GM19468 (cell line): ENCODE data around the gene PNP.
"Not testable (repeated sequence)": the region's sequence is repeated elsewhere in the genome, so short reads cannot be mapped to it uniquely, and the experiment has no call there.

Experiments
- ATAC-seq: cut with Tn5 transposase; IDR thresholded peaks from one replicate; pipeline ENCODE4 v1.9.1; 2021; ENCODE audit warnings: mild to moderate bottlenecking, moderate library complexity, moderate number of reproducible peaks; ENCODE audit not compliant: unreplicated experiment; ENCODE audit errors: extremely low read depth

PNP gene

DNA sequence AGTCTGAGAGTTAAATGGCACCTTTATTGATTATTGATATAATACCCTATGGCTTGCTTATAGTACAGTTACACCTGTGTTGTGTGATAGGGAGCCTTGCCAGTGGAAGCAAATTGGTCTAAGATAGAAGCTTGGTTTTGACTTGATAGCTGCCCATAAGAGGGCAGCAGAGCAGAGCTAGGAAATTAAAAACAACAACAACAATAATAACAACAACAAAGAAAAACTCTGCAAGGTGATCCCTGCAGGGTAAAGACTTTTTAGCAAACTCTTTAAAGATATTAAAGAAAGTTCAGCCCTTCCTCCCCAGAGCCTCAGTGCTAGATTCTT is 18.2 kb downstream of the PNP start:
- ATAC-seq: no peak

DNA sequence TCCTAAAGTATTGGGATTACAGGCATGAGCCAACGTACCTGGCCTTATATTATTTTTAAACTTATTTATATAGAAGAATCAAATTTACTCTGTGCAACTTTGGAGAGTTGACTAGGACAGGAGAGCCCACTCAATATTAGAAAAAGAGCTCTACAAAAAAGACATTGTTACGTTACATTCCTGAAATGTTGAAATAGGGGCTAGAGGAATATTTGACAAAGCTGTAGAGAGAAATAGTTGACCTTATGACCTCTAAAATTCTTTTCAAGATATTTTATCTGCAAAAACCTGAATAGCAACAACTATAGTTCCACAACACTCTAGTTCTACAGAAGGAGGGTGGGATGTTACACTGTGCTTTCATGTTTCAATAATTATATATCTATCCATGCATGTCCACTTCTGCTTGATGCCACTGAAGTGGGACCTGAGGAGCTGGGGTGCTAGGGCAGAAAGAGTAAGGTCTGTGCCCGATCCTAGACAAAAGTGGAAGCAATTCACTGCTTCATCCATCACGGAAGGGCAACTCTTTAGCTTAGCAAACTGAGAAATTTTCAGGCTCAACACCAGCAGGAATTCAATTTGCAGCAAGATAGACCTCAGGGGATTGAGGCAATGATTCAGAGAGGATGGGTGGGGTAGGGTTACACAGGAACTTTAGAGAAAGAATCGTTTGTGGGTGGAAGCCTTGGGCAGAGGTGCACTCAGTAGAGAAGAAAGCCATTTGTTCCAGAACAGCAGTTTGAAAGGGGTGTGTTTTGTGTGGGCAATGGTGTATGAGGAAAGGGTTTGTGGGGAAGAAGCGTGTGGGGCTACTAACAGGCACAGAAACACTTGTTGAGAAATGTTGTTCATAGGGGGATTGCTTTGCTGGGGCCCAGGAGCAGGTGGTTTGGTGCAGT is 20.1 kb downstream of the PNP start:
- ATAC-seq: peak; percentile 40

DNA sequence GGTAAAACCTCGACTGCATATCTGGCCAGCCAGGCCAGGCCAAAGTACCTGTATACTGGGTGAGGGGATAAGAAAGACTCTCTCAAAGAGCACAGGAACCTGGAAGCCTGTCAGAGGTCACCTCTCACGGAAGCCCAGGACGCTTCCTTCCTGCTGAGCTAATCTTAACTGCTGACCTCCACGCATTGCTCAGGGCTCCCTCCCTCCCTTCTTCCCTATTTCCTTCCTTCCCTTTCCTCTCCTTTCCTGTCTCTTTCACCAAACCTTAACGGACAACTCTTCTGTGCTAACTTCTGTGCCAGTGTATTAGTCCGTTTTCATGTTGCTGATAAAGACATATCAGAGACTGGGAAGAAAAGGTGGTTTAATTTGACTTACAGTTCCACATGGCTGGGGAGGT is 21.4 kb downstream of the PNP start:
- ATAC-seq: no peak

DNA sequence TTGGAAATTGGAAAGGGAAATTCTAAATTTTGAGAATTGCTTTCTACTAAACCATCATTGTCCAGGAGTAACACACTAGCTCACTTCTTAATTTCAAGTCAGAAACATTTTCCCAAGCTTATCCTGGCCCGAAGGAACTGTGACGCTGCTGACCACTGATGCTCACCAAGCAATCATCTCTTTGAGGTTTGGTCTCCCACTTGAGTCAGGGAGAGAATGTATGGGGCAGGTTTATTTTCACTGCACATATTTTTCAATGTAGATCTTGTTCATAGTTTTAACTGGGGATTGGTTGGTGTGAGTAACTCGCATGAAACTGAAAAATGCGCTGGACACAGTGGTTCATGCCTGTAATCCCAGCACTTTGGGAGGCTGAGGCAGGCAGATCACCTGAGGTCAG is 23.3 kb downstream of the PNP start:
- no peak for ATAC-seq

DNA sequence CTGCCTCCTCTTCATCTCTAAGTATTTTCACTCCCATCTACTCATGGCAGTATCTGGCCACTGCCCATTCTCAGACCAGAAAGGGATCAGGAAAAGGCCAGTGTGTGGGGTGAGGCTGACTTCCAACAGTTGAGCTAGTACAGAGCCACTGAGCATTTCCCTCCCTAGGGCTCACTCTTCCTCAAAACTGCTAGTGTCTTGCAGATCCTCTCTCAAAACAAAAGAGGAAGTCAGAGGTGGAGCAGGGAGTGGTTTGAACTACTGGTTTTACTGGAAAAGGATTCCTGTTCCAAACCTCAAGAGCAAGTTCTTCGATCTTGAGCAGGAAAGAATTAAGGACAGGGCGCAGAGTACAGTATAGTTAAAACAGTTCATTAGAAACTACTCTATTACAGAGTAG is 24.4 kb downstream of the PNP start:
- ATAC-seq: no peak

DNA sequence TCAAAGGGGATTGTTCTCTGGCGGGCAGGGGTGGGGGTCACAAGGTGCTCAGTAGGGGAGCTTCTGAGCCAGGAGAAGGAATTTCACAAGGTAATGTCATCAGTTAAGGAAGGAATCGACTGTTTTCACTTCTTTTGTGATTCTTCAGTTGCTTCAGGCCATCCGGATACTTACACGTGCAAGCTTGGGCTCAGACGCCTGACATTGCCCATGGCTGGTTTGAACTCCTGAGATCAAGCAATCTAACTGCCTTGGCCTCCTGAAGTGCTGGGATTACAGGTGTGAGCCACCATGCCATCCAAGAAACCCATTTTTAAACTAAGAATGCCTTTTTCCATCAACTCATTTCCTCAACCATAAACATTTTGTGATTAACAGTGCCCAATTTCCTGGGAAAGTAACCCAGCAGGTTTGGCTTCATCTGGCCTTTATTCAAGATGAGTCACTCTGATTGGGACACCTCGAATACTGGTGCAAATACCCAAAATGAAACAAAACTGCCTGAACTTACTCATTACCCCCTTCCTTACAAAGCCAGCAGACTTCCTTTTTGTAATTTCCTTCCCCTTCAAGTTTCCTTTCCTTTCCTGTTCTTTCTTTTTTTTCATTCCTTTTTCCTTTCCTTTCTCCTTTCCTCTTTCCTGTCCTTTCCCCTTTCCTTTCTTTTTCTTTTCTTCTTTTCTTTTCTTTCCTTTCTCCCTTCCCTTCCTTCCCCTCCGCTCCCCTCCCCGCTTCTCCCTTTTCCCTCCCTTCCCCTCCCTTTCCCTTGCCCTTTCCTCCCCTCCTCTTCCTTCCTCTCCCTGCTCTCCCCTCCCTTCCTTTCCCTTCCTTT is 25.9 kb downstream of the PNP start:
- no peak for ATAC-seq

- no peak for ATAC-seq
These were observed 29.4 kb downstream of the PNP start for GRCh38 chr14:20498622-20499021.

GRCh38 chr14:20499108-20499507 is 29.9 kb downstream of the PNP start:
- ATAC-seq: no peak

GRCh38 chr14:20499881-20500280 is 30.7 kb downstream of the PNP start:
- ATAC-seq: no peak

DNA sequence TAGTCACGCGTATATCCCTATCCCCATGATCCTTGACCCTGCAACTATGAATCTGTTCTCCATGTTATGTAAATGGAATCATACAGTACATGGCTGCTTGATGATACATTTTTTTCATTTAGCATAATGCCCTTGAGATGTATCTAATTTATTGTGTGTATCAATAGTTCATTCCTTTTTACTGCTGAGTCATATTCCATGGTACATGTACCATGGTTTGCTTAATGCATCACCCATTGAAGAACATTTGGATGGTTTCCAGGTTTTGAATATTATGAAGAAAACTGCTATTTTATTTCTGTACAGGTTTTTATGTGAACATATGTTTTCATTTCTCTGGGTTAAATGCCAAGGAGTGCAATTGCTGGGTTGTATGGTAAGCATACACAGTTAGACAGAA is 32.1 kb downstream of the PNP start:
- ATAC-seq: no peak

GRCh38 chr14:20503898-20504297 is 34.7 kb downstream of the PNP start:
- no peak for ATAC-seq

DNA sequence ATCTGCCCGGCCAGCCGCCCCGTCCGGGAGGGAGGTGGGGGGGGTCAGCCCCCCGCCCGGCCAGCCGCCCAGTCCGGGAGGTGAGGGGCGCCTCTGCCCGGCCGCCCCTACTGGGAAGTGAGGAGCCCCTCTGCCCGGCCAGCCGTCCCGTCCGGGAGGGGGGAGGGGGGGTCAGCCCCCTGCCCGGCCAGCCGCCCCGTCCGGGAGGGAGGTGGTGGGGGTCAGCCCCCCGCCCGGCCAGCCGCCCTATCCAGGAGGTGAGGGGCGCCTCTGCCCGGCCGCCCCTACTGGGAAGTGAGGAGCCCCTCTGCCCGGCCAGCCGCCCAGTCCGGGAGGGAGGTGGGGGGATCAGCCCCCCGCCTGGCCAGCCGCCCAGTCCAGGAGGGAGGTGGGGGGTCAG is 37.1 kb downstream of the PNP start:
- ATAC-seq: not testable (repeated sequence)

GRCh38 chr14:20506752-20507151 is 37.5 kb downstream of the PNP start:
- ATAC-seq: not testable (repeated sequence)

- not testable (repeated sequence) for ATAC-seq
These were observed 38.3 kb downstream of the PNP start for GRCh38 chr14:20507537-20507936.

DNA sequence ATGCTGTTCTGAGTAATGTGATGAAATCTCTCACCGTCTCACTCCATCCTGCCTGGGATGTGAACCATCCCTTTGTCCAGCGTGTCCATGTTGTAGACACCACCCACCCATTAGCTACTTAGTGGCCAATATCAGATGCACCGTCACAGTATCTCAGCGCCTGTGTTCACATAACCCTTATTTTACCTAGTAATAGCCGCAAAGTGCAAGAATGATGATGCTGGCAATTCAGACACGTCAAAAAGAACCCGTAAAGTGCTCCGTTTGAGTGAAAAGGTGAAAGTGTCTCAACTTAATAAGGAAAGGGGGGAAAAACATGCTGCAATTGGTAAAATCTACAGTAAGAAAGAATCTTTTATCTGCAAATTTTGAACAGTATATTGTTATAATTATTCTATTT is 39.2 kb downstream of the PNP start:
- ATAC-seq: no peak

GRCh38 chr14:20512177-20512905 is 43.1 kb downstream of the PNP start:
- no peak for ATAC-seq

GRCh38 chr14:20515846-20516245 is 46.6 kb downstream of the PNP start:
- no peak for ATAC-seq

DNA sequence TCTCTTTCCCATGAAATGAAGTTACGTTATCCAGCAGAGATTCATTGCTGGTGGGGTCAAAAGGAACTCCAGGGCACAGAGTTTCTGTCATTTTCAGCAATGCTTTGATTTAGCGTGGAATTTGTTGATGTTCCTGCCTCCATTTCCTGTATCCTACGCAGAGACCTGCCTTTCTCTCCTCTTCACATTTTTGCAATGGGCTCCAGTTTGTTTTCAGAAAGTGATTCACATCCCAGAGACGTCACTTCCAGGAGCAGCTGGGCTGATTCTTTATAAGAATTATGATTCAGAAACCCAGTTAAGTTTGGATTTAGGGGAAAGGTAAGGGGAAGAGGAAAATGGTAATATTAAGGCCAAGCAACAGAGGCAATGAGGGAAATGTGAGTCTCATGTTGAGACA is 47.7 kb downstream of the PNP start:
- ATAC-seq: no peak

GRCh38 chr14:20522332-20522731 is 53.1 kb downstream of the PNP start:
- no peak for ATAC-seq

GRCh38 chr14:20524027-20524426 is 54.8 kb downstream of the PNP start:
- ATAC-seq: no peak
